NCI-H146 (cell line): ENCODE measurements around the gene SPOCK2.

Source experiments
- DNase-seq: peaks from one replicate; lab custom pipeline; 2025; lab: John Stamatoyannopoulos, UW

SPOCK2 gene

GRCh38 chr10:72087392-72087968 is 871 bp downstream of the SPOCK2 start:
- DNase-seq, result peak; percentile 12

DNA sequence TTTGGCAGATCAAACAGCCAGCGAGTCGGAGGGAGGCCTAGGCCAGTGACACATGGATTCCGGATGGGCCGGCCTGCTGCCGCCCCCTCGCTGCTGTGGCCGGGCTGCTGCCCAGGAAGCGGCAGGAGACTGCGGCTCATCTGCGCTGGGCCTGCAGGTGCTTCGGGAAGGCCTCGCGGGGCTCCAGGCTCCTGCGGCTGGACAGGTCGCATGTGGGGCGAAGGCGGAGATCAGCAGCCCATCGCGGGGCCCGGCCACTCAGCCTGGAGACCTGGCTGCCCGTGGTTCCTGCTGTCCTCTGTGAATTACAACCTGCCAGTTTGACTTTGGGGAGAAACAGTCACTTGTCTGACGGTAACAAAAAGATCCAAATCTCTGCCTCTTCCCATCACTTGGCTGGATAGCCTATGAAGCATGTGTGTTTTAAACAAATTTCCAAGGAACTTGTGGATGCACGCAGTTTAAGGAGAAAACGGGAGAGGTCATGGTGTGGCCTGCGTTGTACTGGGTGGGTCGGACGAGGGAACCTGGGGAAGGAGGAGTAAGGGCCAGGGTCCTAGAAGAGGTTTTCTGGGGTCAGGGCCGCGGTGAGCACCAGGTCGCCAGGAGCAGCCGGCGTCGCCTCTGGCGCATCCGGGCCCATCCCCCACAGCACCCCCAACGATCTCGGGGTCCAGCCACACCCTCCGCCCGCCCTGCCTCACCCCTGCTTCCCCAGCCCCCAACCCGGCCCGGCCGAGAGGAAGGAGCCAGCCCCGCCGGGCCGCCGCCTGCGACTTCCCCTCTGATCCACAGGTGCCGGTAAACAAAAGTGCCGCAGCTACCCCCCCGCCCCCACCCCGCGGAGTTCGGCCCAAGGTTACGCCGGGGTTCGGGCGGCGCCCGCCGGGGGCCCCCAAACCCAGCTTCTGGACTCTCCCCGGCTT is 1.6 kb downstream of the SPOCK2 start:
- DNase-seq, result peak; percentile 17

GRCh38 chr10:72085864-72086465 is 2.4 kb downstream of the SPOCK2 start:
- no peak for DNase-seq

- DNase-seq, result no peak
These were observed 3.2 kb downstream of the SPOCK2 start for GRCh38 chr10:72085166-72085565.

- no peak for DNase-seq
These were observed 4.4 kb downstream of the SPOCK2 start for GRCh38 chr10:72083790-72084459.

- DNase-seq, result no peak
These were observed 5.2 kb downstream of the SPOCK2 start for GRCh38 chr10:72082856-72083789.

- no peak for DNase-seq
These were observed 6.4 kb downstream of the SPOCK2 start for GRCh38 chr10:72081772-72082590.

- peak; percentile 67 for DNase-seq
These were observed 7.1 kb downstream of the SPOCK2 start for GRCh38 chr10:72081210-72081609.

DNA sequence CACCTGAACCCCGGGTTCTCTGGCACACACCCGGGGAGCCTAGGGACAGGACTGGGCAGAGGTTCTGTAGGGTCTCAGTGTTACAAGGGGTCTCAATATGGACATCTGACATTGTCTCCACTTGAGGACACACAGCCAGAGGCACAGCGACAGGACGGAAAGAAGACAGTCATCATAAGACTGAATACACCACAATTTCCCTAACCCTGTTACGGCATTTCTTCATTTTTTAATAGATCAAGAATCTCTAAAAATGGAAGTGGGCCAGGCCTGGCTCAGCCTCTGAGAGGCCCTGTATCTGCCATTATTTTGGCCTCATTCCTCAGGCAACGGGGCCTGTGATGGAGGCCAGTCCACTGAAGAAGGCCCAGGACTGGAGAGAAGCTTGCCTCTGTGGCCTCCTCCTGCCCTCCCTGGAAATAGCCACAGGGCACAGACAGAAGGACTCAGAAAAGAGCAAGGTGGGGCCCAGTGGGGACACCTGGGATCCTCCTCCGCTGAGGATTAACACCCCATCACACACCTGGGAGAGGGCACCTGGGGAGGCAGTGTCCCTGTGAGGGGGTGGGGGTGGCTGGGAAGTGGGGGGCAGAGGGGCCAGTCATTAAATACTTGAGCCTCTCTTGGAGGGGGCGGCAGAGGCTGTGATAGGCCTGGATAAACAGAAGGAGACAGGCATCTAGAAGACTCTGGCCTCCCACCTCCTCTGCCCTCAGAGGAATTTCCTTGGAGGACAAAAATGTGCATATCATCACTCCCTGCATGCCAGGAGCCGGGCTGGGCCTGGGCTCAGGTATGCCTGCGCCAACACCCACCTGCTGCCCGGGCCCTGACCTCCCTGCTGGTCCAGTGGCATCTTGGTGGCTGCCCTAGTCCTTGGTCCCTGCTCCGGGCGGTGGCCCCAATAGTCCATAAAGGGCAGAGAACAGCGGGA is 8.0 kb downstream of the SPOCK2 start:
- DNase-seq, result peak; percentile 15

- DNase-seq, result peak; percentile 61
These were observed 9.0 kb downstream of the SPOCK2 start for GRCh38 chr10:72079356-72079755.

DNA sequence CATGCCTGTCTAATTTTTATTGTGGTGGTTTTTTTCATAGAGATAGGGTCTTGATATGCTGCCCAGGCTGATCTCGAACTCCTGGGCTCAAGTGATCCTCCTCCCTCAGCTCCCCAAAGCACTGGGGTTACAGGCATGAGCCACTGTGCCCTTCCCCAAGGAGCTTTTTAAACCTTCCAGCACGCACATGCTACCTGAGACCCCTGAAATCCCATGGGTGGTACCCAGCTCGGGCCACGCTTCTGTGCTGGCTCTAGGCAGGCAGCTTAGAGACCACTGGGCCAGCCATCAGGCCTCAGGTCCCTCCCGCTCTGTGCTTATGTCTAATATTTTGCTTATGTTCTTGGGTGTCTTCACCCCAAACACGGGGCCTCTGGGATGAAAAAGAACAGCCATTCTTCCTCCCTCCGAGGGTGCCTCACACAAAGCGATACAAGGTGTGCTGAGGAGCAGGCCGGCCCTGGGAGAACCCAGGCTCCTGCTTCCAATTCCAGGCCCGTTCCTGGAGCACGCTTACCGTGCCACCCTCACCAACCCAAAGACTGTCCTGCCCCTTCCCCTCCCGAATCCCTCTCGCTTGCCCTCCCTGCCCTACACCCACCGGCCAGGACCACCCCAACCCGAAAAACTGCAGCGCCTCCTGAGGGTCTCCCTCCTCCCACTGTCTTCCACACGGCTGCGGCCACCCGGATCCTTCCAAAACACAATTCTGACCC is 10.9 kb downstream of the SPOCK2 start:
- DNase-seq, result no peak

- DNase-seq, result peak; percentile 45
These were observed 11.6 kb downstream of the SPOCK2 start for GRCh38 chr10:72076756-72077155.

DNA sequence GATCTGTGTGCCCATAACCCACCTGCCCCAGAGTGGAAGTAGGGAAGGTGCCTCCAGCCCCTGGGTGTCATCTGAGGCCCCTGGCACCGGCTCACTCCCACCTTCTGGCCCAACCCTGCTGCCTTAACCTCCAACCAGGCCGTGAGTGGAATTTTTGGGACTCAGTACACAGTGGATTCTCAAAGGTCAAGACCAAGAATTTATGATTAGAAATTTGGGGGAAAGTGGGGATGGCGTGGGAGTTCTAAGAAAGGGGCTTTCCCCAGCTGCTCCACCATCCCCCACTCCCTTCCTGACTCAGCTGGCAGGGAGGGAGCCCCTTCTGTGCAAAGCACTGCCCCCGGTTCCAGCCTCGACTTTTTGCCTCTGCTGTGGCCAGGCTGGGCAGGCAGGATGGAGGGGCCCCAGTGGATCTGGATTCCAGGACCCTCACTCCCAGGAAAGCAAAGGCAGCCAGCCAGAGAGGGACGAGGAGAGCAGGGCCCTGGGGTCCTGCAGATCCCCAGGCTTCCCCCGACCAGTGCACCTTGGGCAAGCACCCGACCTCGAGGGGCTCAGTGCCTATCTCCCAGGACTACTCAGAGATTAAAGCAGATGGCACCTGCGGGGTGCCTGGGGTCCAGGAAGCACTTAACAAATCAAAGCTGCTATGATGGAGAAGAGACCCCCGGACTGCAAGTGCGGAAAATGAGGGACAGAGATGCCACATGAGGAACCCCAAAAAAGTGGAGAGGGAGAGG is 12.8 kb downstream of the SPOCK2 start:
- DNase-seq, result no peak

GRCh38 chr10:72074574-72075375 is 13.6 kb downstream of the SPOCK2 start:
- DNase-seq, result no peak

DNA sequence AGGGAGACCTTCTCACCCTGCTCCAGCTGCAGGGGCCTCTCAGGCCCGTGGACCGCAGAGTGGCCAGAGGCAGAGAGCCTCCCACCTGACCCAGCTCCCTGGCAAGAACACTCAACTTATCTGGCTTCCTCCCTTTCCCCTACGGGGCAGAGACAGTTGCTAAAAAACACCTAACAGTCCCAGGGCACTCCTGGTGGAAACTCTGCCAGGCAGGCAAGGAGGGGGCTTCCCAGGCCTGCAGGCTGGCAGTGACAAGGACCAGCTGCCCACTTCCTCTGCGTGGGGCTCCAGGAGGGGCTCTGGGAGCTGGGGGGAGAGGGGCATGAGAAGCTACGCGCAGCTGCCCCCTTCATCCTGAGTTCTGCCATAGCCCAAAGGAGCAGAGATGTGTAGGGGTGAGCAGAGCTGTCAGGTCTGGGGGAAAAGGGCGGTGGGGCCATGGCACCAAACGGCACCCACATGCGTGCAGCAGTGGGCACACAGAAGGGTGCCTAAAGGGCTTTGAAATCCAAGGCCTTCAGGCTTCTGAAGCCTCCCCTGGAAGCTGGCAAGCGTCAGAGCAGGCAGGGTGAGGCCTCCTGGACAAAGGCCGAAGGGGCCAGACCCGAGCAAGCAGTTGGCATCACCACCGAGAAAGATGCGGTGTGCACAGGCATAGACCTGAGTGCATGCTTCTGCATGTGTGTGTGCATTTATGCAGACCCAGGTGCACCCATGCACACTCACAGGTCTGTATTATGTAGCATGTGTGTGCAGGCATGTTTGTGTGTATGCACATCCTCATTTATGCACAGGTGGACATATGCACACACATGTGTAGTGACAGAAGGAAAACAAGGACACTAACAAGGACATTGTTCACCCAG is 14.4 kb downstream of the SPOCK2 start:
- DNase-seq, result no peak

- DNase-seq, result no peak
These were observed 15.7 kb downstream of the SPOCK2 start for GRCh38 chr10:72072639-72073038.
